NK-92 (cell line): ENCODE results near the gene TRNAU1AP.

Experiments
- DNase-seq: peaks from one replicate; lab custom pipeline; 2025; ENCODE audit not compliant: unreplicated experiment; lab: John Stamatoyannopoulos, UW

The TRNAU1AP gene

GRCh38 chr1:28604411-28604810 is 51.5 kb downstream of the TRNAU1AP start:
- no peak for DNase-seq

- no peak for DNase-seq
Measured at GRCh38 chr1:28604962-28605361, 52.1 kb downstream of the TRNAU1AP start.

- DNase-seq = no peak
Measured at GRCh38 chr1:28606771-28607170, 53.9 kb downstream of the TRNAU1AP start.

GRCh38 chr1:28613175-28613574 is 60.3 kb downstream of the TRNAU1AP start:
- DNase-seq = no peak
